Endothelial cell of umbilical vein (primary cell): ENCODE data around the gene MED12L. TPM values are rescaled to one million over a fixed set of nuclear protein-coding genes. Genes with fewer than 3 reads are reported as not detected.
A peak's percentile ranks its signal among the peaks of the same experiment; 100 is the strongest.

Experiments used
- BruUV-seq: library from RNA; stranded (reverse); fragments of 400-500 nt; replicated peaks from 2 replicates; lab custom pipeline; 2021; lab: Mats Ljungman, UMichigan
- CTCF ChIA-PET: fragments of 300-600, 350-600 bp; sonication (Branson Sonifier 250); formaldehyde crosslinking; loops from one replicate; lab custom pipeline; 2021; ENCODE audit warnings: antibody characterized with exemption, inconsistent platforms; lab: Charles Lee
- POLR2A ChIA-PET: fragments of 300-600, 350-600 bp; sonication (Branson Sonifier 250); formaldehyde crosslinking; loops from one replicate; lab custom pipeline; 2021; ENCODE audit warnings: antibody characterized with exemption, inconsistent platforms; lab: Charles Lee
- DNase-seq: peaks from one replicate; pipeline ENCODE4 v3.0.0-alpha.2; 2011; ENCODE audit warnings: low read depth, low spot score
- FAIRE-seq: peaks from 2 replicates; lab custom pipeline; 2011; peaks lifted over from hg19 to GRCh38; lab: Jason Lieb, UNC
- H2AFZ ChIP-seq: 2 replicates; pipeline ENCODE4 v1.6.0; 2012; ENCODE audit warnings: low read depth, low read length, control low read depth, inconsistent platforms
- H3K27ac ChIP-seq: 2 replicates; pipeline ENCODE4 v1.5.1; 2011; ENCODE audit warnings: low read depth, mild to moderate bottlenecking, control low read depth, low read length, moderate library complexity; ENCODE audit not compliant: insufficient read depth
- H3K27me3 ChIP-seq, 2 experiments: 2 replicates each; pipeline versions ENCODE4 v1.6.0 to v1.6.1; 2011; ENCODE audit warnings: low read length in 2 of 2, mixed read lengths in 1 of 2; ENCODE audit not compliant: control insufficient read depth in 2 of 2, insufficient read depth in 2 of 2
- H3K36me3 ChIP-seq, 2 experiments: 2 replicates in 1 of 2; 3 replicates in 1 of 2; pipeline ENCODE4 v1.5.1; 2011; ENCODE audit warnings: low read length in 2 of 2, mild to moderate bottlenecking in 1 of 2, moderate library complexity in 1 of 2; ENCODE audit not compliant: control insufficient read depth in 2 of 2, insufficient read depth in 2 of 2; ENCODE audit errors: extremely low read depth in 1 of 2
- H3K4me1 ChIP-seq: 3 replicates; pipeline ENCODE4 v1.5.1; 2011; ENCODE audit warnings: mild to moderate bottlenecking, low read length; ENCODE audit not compliant: control insufficient read depth, insufficient read depth; ENCODE audit errors: extremely low read depth
- H3K4me2 ChIP-seq: 2 replicates; pipeline ENCODE4 v1.6.1; 2011; ENCODE audit warnings: low read length, control low read depth, mixed read lengths; ENCODE audit not compliant: insufficient read depth
- H3K4me3 ChIP-seq, 3 experiments: fragments of 200-600 bp in 1 of 3; sonication (generic), shearing (Covaris generic) in 1 of 3; replicated peaks in 1 of 3; 2 replicates each; pipeline ENCODE4 v1.5.1; 2011 to 2016; ENCODE audit warnings: control low read depth in 3 of 3, low read length in 3 of 3, mild to moderate bottlenecking in 2 of 3, inconsistent platforms in 1 of 3, low read depth in 1 of 3, moderate library complexity in 1 of 3; ENCODE audit not compliant: insufficient read depth in 1 of 3
- H3K79me2 ChIP-seq: 2 replicates; pipeline ENCODE4 v1.6.0; 2012; ENCODE audit warnings: low read length, inconsistent platforms; ENCODE audit not compliant: control insufficient read depth, insufficient read depth
- H3K9ac ChIP-seq: replicated peaks from 2 replicates; pipeline ENCODE3; 2011; ENCODE audit warnings: low read length, control low read depth; ENCODE audit not compliant: insufficient read depth; ENCODE audit errors: extremely low read depth
- H3K9me1 ChIP-seq: replicated peaks from 3 replicates; pipeline ENCODE4 v1.6.0; 2011; ENCODE audit warnings: mild to moderate bottlenecking, low read length; ENCODE audit not compliant: control insufficient read depth, insufficient read depth; ENCODE audit errors: extremely low read depth
- H3K9me3 ChIP-seq: replicated peaks from 2 replicates; pipeline ENCODE4 v1.5.1; 2012; ENCODE audit warnings: low read length, inconsistent platforms; ENCODE audit not compliant: control insufficient read depth, insufficient read depth
- H4K20me1 ChIP-seq: replicated peaks from 2 replicates; pipeline ENCODE3; 2011; ENCODE audit warnings: mild to moderate bottlenecking, low read length; ENCODE audit not compliant: control insufficient read depth, insufficient read depth; ENCODE audit errors: extremely low read depth
- CTCF ChIP-seq, 2 donors: IDR thresholded peaks; 1 replicate in 1 of 2; 2 replicates in 1 of 2; pipeline ENCODE4 v1.5.1; 2011; ENCODE audit warnings: low read length in 2 of 2, mild to moderate bottlenecking in 2 of 2, moderate library complexity in 2 of 2, control low read depth in 1 of 2, inconsistent platforms in 1 of 2, low read depth in 1 of 2; ENCODE audit not compliant: insufficient read depth in 1 of 2; ENCODE audit errors: extremely low read depth in 1 of 2
- EZH2 ChIP-seq: IDR thresholded peaks from 2 replicates; pipeline ENCODE4 v1.6.1; 2012; ENCODE audit warnings: borderline replicate concordance, low read depth, mild to moderate bottlenecking, moderate library complexity, low read length, inconsistent platforms; ENCODE audit not compliant: severe bottlenecking
- FOS ChIP-seq: IDR thresholded peaks from 2 replicates; pipeline ENCODE4 v1.6.1; 2011; ENCODE audit warnings: mild to moderate bottlenecking, low read length, moderate library complexity, borderline replicate concordance; ENCODE audit not compliant: insufficient read depth
- GATA2 ChIP-seq: IDR thresholded peaks from 2 replicates; pipeline ENCODE4 v1.7.0; 2011; ENCODE audit warnings: low read depth, mild to moderate bottlenecking, moderate library complexity, mixed read lengths, low read length; ENCODE audit not compliant: insufficient read length, insufficient read depth
- JUN ChIP-seq: IDR thresholded peaks from 2 replicates; pipeline ENCODE4 v1.6.1; 2011; ENCODE audit warnings: borderline replicate concordance, low read depth; ENCODE audit not compliant: insufficient read length, insufficient read depth
- MAX ChIP-seq: IDR thresholded peaks from 2 replicates; pipeline ENCODE4 v1.6.1; 2011; ENCODE audit not compliant: insufficient read depth, insufficient read length
- MYC ChIP-seq: IDR thresholded peaks from one replicate; pipeline ENCODE4 v1.6.1; 2011; ENCODE audit warnings: mild to moderate bottlenecking, low read depth, low read length
- POLR2A ChIP-seq: IDR thresholded peaks from 2 replicates; pipeline ENCODE4 v1.6.1; 2012; ENCODE audit warnings: low read depth, mild to moderate bottlenecking, control low read depth, low read length
- POLR2AphosphoS5 ChIP-seq: IDR thresholded peaks from 2 replicates; pipeline ENCODE4 v1.6.1; 2012; ENCODE audit warnings: low read depth, mild to moderate bottlenecking, control low read depth, low read length, moderate library complexity; ENCODE audit not compliant: insufficient read depth
- dilution Hi-C: fragments of 300-500 bp; cut with MboI; formaldehyde crosslinking; loops from one replicate; pipeline ENCODE4 v1.15.0; 2019; ENCODE audit warnings: low sequenced_read_pairs; ENCODE audit not compliant: extremely low pct_ligation_motif_present
- intact Hi-C: fragments of 100-400 bp; cut with micrococcal nuclease; formaldehyde crosslinking; loops from one replicate; pipeline ENCODE4 v1.10.0; 2022
- polyA plus RNA-seq, 4 experiments: library from polyadenylated mRNA; depleted of rRNA in 3 of 4; stranded (reverse) in 3 of 4; unstranded in 1 of 4; fragments of >200 nt; gene quantifications; 2 replicates each; pipeline versions ENCODE4 v1.2.1 to v1.2.3, GENCODE V29; 2011 to 2012; ENCODE audit warnings: missing spikeins in 1 of 4
- total RNA-seq: library from RNA; stranded (reverse); gene quantifications from 2 replicates; pipeline ENCODE4 v1.2.3, GENCODE V29; 2021

The MED12L gene
- total and polyA plus RNA-seq, 2 donors (not counting 3 experiments of a cell fraction or from before 2014, with no cell fraction given): 0.03 to 0.27 TPM

- Histone ChIP-seq H3K79me2 (no peaks in the 10 kb centered on the region), H3K4me2 (peak overlapping the region; percentile 16), H4K20me1 (no peaks in the 10 kb centered on the region), H3K36me3 (no peaks in the 10 kb centered on the region), H3K27ac (peak overlapping the region; percentile 7), H3K4me3 (no peak overlapping the region), H3K4me1 (peaks cover 9% of the 10 kb centered on the region), H3K9me3 (no peaks in the 10 kb centered on the region), H3K9ac (no peak overlapping the region), H2AFZ (no peak overlapping the region), H3K27me3 (peaks cover 0 to 2% of the 10 kb centered on the region in 2 experiments), H3K9me1 (no peaks in the 10 kb centered on the region)
- intact Hi-C loops: no loop called here
- FAIRE-seq (peak; percentile 91), DNase-seq (peak; percentile 47)
- TF ChIP-seq JUN (peak; percentile 44), GATA2 (no peak), MYC (no peak), FOS (peak; percentile 67), POLR2AphosphoS5 (peak; percentile 21)
- ChIA-PET POLR2A (no interaction called here), CTCF (no interaction called here)
- BruUV-seq: no TSS peak
- dilution Hi-C loops: no loop called here
Observed at GRCh38 chr3:151037746-151038477, 47.6 kb upstream of the MED12L start.

- BruUV-seq: no TSS peak
- intact Hi-C loops (no loop called here), dilution Hi-C loops (no loop called here)
- DNase-seq (no peak), FAIRE-seq (no peak)
- H3K9me3 ChIP-seq: no peaks in the 10 kb centered on the region
- ChIA-PET POLR2A (no interaction called here), CTCF (no interaction called here)
- H3K27ac ChIP-seq: no peak overlapping the region
- no peaks in the 10 kb centered on the region for H3K79me2 ChIP-seq
- no peak overlapping the region for H3K4me3 ChIP-seq
- no peak overlapping the region for H3K4me2 ChIP-seq
- no peak overlapping the region for H2AFZ ChIP-seq
- H3K9me1 ChIP-seq: no peaks in the 10 kb centered on the region
- H3K4me1 ChIP-seq: no peaks in the 10 kb centered on the region
- H4K20me1 ChIP-seq: no peaks in the 10 kb centered on the region
- TF ChIP-seq CTCF (IDR thresholded peaks at IDR 0.05; ENCODE audit: extremely low read depth in 1 of 2, insufficient read depth in 1 of 2, low read depth in 1 of 2, low read length in 2 of 2) (no peak), POLR2A (no peak), POLR2AphosphoS5 (no peak), MYC (no peak), GATA2 (no peak), MAX (no peak), EZH2 (no peak), FOS (no peak), JUN (no peak)
- H3K27me3 ChIP-seq: no peaks in the 10 kb centered on the region
- no peak overlapping the region for H3K9ac ChIP-seq
- H3K36me3 ChIP-seq: no peaks in the 10 kb centered on the region
Observed at GRCh38 chr3:151044706-151045105, 40.8 kb upstream of the MED12L start.
